H54 (cell line): ENCODE measurements around the gene HNRNPA1.

Source experiments
- DNase-seq: peaks from one replicate; pipeline ENCODE4 v3.0.0; 2011; ENCODE audit warnings: low spot score, mixed read lengths; ENCODE audit not compliant: insufficient read length
- FAIRE-seq: peaks from 3 replicates; lab custom pipeline; 2011; peaks lifted over from hg19 to GRCh38; lab: Jason Lieb, UNC
- POLR2A ChIP-seq: IDR thresholded peaks from 2 replicates; pipeline ENCODE4 v1.6.1; 2011; ENCODE audit warnings: low read depth, mild to moderate bottlenecking, low read length

HNRNPA1 gene

DNA sequence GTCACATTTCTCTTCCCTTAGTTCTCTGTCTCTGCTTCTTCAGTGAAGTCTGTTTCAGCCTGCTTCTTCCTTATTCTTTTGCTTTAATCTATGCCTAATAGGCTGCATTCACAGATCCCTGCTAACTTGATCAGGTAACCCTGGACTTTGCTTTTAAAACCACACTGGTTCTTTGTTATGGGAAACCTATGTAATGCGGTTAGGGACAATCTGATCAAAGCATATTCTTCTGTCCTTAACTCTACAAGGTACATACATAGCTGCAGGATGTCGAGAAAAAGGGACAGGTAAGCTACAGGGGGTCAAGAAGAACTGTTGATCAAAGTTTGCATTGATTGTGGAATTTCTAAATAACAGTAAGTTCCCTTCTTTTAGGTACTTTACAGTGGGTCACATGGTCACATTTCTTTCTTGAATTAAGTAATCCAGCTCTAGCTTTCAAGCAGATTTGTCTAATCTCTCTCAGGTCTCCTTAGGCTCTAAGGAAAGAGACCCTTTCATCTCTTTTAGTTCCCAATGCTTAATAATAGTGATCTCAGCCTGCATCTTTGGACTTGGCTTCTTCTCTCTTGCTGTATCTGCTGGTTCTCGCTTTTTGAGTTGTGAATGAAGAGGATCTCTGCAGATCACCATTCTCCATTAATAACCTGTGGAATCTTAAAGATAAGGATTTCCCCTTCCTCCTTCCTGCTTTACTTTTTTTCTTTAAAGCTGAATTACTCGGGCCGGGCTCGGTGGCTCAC lies 48.2 kb downstream of the HNRNPA1 start:
- no peak for TF ChIP-seq POLR2A
- FAIRE-seq, result no peak
- no peak for DNase-seq

DNA sequence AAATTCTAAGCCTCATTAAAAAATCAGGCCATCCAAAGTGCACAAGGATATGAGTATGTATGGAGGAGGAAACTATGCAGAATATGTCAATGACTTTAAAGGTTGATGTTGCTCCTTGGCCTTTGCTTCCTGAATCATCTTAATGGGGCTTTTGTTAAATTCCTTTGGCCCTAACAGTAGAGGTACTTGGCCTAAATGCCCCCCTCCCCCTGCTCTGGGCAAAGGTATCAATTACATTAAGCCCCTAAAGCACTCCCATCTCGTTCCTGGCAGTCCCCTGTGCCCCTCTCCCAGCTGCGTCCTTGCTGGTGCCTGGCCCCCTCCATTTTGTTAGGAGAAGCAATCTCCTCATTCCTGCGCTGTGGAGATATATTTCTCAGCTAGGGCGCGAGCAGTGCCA lies 49.2 kb downstream of the HNRNPA1 start:
- no peak for FAIRE-seq
- no peak for DNase-seq
- no peak for TF ChIP-seq POLR2A

DNA sequence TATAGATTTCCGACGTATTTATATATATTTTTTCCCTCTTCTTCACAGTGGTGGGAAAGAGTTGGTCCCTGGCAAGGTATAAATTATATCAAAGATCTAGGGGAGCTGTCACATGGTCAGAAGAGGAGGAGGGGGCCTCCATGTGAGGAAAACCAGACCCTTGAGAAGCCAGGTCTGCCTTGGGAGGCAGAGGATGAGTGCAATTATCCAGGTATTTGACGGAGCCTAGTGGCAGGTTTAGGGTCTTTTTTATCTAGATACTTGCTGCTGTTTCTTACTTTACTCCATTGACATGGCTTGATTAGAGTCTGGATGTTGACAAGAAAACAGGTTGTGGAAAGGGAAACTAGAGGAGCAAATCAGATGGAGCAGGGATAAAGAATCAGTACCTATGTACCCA lies 49.9 kb downstream of the HNRNPA1 start:
- TF ChIP-seq POLR2A, result no peak
- FAIRE-seq (no peak), DNase-seq (no peak)

DNA sequence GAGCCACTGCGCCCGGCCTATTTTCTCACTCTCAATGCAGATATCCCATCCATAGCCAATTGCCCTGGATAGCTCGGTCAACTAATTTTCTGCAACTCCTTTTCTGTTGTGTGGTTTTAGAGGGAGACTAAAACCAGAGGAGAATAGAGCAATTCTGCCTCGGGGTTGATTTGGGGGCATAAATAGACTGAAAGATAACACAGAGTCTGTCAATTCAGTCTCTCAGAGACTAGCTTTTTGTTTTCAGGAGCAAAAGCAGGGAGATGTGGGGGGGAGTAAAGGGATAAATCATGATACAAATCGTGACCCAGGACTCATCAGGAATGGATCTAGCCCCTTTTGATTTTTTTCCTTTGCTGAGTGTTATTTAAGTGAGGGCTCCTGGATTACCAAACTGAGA lies 50.9 kb downstream of the HNRNPA1 start:
- DNase-seq, result no peak
- FAIRE-seq, result no peak
- no peak for TF ChIP-seq POLR2A

DNA sequence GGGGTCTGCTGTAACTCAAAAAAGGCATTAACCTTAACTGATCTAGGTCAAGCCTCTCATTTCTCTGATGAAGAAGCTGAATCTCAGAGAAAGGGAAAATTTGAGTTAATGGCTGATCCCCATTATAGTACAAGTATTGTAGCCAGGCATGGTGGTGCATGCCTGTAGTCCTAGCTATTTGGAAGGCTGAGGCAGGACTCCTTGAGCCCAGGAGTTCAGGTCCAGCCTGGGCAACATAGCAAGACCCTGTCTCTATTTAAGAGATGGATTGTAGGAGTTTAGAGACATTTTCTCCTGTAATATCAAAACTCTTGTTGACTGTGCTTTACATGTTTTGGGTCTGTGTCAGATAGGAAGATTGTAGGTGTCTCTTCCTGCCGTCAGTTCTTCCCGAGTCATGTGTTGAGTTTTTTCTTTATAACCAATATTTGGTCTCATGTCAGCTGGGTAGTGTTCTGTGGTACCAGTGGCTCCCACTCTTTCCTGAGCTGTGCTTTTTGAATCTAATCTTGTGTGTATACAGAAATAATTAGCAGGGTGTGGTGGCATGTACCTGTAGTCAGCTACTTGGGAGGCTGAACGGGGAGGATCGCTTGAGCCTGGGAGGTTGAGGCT lies 53.0 kb downstream of the HNRNPA1 start:
- DNase-seq (no peak), FAIRE-seq (no peak)
- no peak for TF ChIP-seq POLR2A
